GM20000 (cell line): ENCODE results near the gene HEATR5B.

ENCODE experiments used
- DNase-seq: peaks from one replicate; pipeline ENCODE4 v3.0.0; 2012; ENCODE audit warnings: low spot score
- CTCF ChIP-seq: IDR thresholded peaks from 2 replicates; pipeline ENCODE4 v1.5.1; 2012; ENCODE audit warnings: mild to moderate bottlenecking, control low read depth; ENCODE audit errors: extremely low read depth, missing control alignments

HEATR5B gene

GRCh38 chr2:37083873-37084794 is at the start of gene HEATR5B, which contains the start of gene GPATCH11:
Gene HEATR5B, minus strand, starts transcription at chr2:37084372. Its CDS starts 958 bp downstream, at chr2:37083414.
Gene GPATCH11, plus strand, starts transcription at chr2:37084518. Its CDS starts 3,864 bp downstream, at chr2:37088382.
- DNase-seq: peak; percentile 91
- no peak for TF ChIP-seq CTCF

DNA sequence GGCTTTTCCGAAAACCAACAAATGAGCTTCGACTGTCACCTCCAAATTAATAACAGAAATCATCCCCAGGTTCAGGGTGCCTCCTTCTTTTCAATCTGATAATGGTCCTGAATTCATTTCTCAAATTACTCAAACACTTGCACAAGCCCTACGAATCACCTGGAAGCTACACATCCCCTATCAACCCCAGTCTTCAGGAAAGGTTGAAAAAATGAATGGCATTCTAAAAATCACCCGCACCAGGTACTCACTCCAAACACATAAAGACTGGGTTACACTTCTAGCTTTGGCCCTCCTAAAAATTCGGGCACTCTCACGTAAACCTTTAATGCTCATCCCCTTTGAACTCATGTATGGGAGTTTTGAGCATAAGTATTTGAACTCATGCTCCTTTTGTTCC is 48.7 kb upstream of the HEATR5B start:
- TF ChIP-seq CTCF: no peak
- DNase-seq: no peak

- no peak for DNase-seq
- TF ChIP-seq CTCF: no peak
Observed at GRCh38 chr2:37125416-37125815, 41.2 kb upstream of the HEATR5B start.

DNA sequence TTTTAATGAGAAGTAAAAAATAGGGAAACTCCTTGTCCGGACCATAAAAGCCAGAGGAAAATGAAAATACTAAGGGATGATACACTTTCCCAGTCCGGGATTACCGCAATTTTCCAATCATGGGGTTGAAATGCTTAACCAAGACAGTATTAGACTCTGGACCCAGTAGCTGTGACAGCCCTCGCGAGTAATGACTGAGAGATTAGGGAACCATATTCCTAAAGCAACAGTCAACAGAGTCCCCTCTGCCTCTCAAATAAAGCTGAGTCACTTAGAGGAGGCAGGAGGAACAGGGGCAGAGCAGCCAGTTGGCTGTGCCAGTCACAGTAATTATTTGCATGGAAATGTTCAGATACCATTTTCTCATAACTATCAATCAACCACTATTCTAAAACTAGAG is 35.0 kb upstream of the HEATR5B start:
- DNase-seq: no peak
- TF ChIP-seq CTCF: no peak

- DNase-seq: no peak
- no peak for TF ChIP-seq CTCF
Observed at GRCh38 chr2:37117566-37117965, 33.4 kb upstream of the HEATR5B start.

DNA sequence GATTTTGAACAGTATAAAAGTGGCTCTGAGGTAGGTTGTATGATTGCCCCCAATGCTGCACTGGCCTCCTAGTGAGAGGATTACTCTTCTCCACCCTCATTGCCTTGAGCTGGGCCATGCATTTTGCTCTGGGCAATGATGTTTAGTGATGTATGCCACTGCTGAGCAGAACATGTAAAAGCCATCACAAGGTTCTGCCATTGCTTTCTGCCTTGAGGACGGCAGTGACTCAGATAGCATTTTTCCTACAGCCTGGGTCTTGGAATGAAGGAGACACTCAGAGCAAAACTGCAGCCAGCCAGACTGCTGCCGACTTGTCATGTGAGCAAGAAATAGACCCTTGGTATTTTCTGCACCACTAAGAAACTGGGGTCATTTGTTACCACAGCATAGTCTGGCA is 27.8 kb upstream of the HEATR5B start:
- no peak for TF ChIP-seq CTCF
- no peak for DNase-seq
